Erythroblast (primary cell): Measurements from ENCODE around the gene PYROXD2.
"Not testable (repeated sequence)": the region's sequence is repeated elsewhere in the genome, so short reads cannot be mapped to it uniquely, and the experiment has no call there.

Source experiments
- GATA1 ChIP-seq: IDR thresholded peaks from 2 replicates; pipeline ENCODE4 v1.6.1; 2011; ENCODE audit warnings: low read depth, mild to moderate bottlenecking, control low read depth, low read length, moderate library complexity
- POLR2A ChIP-seq: IDR thresholded peaks from 2 replicates; pipeline ENCODE4 v1.6.1; 2011; ENCODE audit warnings: mild to moderate bottlenecking, low read length

DNA sequence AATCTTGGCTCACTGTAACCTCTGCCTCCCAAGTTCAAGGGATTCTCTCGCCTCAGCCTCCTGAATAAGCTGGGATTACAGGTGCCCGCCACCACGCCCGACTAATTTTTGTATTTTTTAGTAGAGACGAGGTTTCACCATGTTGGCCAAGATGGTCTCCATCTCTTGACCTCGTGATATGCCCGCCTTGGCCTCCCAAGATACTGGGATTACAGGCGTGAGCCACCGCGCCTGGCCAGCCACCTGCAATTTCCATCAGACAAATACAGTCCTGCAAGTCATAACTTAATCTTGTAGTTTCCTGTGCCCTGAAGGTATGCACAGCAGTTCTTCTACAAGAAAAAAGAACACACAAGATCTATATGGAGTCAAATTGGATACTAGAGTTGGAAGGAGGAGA is 73.3 kb downstream of the PYROXD2 start:
- not testable (repeated sequence) for TF ChIP-seq POLR2A, GATA1
